Stimulated activated CD8-positive, alpha-beta memory T cell treated with anti-CD3 and anti-CD28 coated beads, Interleukin-12 subunit alpha, Interleukin-12 subunit beta, amount 100 ng/mL, for 4 hours (primary cell): ENCODE results near the gene KDR.

ENCODE experiments used
- DNase-seq: peaks from one replicate; pipeline ENCODE4 v3.0.0-alpha.2; 2020; ENCODE audit warnings: low read depth

Gene KDR

GRCh38 chr4:55029821-55030503 is 95.4 kb downstream of the KDR start:
- no peak for DNase-seq

- no peak for DNase-seq
Measured at GRCh38 chr4:55029321-55029720, 96.1 kb downstream of the KDR start.
